ENCODE measurements around the gene DPP10.
"Not testable (repeated sequence)": the region's sequence is repeated elsewhere in the genome, so short reads cannot be mapped to it uniquely, and the experiment has no call there.

Gene DPP10

DNA sequence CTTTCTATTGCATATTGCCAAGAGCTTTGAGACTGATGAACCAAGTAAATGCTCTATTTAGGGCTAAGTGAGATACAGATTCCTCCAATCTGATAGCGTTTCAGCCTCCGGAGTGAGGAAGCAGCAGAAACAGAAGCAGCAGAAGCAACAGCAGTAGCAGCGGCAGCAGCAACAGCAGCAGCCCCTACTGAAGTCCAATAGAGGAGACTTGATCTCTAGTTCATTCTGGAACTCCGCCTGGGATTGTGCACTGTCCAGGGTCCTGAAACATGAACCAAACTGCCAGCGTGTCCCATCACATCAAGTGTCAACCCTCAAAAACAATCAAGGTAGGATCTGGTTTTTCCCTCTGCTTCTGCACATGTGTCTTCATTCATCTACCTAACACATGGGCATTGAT, at the start of gene DPP10:
TSS of gene DPP10 (plus strand) at position 132 of the 400 bp plus-strand sequence.
- no peak for DNase-seq (ENCODE audit: low read depth)

DNA sequence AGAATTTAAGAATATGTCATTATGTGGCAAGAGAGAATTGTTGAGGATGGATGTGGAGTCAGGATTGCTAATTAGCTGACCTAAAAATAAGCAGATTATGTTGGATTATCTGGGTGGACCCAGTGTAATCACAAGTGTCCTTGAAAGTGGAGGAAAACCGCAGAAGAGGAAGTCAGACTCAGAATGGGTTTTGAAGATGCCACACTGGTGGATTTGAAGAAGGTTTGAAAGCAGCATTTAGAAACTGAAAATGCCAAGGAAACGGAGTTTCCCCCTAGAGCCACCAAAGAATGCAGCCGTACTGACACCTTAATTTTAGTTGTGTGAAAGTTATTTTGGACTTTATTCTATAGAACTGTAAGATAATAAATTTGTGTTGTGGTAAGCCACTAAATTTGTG, 41.6 kb upstream of the DPP10 start:
- DNase-seq (ENCODE audit: low read depth), result no peak

DNA sequence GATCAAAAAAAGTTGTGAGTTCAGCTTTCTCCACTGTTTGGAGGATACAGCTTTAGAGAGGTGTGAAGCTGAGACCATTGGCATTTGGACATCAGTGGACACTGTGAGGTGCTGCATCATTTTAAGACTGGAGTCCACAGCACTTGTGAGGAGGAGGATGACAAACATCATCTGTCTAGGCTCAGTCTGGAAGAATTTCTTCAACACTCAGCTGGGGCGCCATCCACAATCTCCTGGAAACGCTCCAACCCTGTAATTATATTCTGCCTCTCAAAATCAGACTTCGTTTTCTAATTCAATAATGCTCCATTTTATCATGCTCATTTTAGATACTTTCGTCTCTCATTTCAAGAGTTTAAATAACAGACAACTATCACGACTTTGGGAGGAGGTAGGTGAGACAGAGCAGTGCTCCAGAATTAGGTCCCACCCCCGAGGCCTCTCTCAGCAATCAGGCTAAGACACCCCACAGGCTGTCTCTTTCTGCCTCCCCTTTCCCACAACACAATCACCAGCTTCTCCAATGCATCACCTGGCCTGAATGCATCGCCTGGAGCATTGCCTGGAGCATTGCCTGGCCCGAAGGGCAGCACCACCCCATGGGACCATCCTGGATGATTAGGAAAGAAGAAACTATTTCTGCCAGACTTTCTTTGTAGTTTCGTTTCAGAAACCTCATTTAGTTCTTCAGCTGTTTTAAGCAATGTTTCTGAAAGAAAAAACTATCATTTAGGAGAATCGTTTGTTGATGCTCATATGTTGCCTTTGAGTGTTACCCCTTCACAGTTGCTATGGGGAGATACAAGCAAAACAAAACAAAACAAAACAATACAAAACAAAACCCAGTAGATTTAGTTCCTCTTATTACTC, 37.0 kb upstream of the DPP10 start:
- DNase-seq (ENCODE audit: low read depth), result no peak

DNA sequence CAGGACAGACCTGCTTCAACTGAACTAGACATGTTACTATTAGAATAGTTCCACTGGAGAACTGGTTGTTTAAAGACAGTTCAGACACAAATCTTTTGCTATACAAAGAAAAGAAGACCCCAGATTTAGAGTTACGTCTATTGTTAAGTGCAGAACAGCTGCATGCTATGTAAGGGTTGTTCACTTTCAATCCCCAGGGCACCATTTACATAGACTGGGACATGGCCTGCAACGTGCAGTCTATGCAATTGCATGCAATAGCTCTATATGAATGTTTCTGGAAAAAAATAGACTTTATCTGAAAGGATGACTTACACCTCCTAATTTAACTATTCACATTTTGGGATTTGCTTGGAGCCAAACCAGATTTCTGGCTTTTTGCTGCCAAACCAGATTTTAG, 36.1 kb upstream of the DPP10 start:
- DNase-seq (ENCODE audit: low read depth), result no peak

DNA sequence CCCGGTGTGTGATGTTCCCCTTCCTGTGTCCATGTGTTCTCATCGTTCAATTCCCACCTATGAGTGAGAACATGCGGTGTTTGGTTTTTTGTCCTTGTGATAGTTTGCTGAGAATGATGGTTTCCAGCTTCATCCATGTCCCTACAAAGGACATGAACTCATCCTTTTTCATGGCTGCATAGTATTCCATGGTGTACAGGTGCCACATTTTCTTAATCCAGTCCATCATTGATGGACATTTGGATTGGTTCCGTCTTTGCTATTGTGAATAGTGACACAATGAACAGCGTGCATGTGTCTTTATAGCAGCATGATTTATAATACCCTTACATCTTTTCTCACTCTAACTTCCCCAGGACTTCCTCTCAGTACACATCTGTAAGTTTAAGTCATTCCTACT, 35.1 kb upstream of the DPP10 start:
- DNase-seq (ENCODE audit: low read depth), result not testable (repeated sequence)

DNA sequence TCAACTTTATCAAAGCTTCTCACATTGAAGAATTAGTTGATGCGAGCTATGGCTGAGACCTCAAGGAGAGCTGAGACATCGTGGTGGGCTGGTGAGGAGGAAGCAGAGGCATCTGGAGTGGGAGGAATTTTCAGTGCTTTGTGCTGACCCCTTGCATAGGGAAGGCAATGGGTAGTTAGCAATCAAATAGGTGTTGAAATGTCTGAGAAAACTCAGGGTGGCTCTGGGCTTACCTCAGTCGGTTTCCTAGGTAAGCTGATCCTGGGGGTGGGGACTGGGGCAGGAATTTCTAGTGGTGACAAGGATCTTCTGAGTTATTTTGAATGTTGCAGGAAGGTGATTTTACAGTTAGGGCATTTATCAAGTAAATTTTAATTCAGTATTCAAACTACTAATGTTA, 20.7 kb upstream of the DPP10 start:
- DNase-seq (ENCODE audit: low read depth), result no peak

DNA sequence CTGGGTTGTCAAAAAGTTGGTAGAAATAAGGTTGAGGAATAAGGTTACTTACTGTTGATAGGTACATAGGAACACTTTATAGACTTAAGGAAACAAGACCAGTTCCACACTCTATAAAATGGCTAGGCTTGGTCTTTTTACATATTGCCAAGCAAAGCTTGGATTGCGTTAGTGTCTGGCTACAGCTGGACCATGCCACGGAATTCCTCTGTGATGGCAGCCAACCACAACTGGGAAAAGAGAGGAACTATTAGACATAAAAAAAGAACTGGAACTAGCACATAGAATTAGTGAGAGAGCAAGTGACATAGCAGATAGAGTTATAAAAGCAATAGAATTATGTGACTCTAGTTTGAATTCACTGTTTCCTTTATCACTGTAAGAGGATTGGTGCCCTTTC, 17.7 kb upstream of the DPP10 start:
- no peak for DNase-seq (ENCODE audit: low read depth)

DNA sequence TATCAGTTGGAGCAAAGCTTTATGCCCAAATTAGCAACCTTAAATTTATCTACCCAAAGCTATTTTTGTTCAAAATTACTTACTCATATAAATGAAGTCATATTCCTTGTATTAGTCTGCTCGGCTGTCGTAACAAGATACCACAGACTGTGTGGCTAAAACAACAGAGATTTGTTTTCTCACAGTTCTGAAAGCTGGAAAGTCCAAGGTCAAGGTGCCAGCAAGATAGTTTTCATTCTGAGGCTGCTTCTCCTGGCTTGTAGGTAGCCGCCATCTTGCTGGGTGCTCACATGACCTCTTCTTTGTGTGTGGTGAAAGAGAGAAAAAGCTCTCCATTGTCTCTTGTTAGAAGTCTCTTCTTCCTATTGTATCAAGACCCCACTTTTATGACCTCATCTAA, 15.7 kb upstream of the DPP10 start:
- no peak for DNase-seq (ENCODE audit: low read depth)

DNA sequence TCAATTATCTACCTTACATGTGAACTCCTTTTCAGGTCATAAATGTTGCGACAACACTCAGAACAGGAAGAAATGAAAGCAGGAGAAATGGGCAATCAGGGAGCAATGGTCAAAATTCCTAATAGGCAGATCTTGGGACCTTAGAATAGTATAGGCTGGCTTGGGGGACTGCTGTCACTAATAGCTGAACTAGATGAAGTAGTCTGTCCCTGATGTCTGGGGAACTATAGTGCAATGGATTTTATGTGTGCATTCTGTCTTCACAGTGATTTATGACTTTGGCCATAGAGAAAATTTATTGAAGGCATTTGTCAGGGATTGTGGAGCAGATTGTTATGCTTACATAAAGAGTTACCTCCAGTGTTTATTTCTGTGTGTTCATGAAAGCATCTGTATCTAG, 6.1 kb upstream of the DPP10 start:
- no peak for DNase-seq (ENCODE audit: low read depth)

DNA sequence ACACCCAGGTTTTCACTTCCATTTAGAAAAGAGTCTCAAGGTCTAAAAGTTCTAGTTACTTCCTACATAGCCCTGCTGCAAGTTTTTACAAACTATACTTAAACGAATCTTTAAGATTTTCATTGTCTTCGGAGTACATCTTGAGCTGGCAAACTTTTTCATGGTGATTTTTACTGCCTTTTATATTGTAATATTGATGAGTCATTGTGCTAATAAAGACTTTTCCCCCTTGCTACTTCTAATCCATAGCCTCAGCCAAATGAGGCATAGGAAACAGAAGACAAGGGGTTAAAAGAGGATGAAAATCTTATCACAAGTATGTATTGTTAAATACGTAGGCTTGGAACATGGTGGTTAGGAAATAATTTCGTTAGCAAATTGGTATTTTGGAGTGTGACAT, 4.1 kb downstream of the DPP10 start:
- no peak for DNase-seq (ENCODE audit: low read depth)

DNA sequence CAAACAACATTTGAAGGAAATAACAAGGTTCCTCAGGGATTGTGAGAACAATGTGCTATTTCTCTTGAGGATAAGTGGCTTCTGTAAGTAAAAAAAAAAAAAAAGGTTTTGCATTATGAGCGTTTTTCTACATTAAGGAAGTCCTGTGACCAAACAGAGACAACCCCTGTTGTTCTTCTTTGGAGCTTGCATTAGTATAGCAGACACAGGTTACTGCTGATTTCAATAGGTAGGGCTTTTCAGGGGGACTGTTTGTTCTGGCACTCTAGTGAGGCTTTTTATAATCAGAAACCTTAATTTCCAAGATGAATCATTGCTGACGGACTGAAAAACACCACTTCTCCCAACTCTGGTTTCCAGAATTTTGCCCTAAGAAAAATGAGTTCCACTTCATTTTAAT, 8.2 kb downstream of the DPP10 start:
- DNase-seq (ENCODE audit: low read depth), result no peak

DNA sequence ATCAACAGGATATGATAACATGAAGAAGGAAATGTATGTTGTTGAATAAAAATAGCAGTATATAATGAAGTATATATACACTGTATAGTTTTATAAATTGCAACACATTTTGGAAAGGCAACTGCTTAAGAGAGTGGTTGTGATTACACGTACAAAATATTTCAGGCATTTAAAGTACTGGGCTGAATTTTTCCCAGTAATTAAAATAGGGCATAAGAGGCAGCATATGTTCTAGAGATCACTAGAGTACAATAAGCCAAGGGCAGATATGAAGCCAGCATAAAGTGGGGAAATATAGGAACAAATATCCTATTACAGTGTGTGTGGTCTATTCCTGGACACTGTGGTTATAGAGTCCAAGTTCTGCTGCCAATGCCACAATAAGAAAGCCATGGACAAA, 14.1 kb downstream of the DPP10 start:
- no peak for DNase-seq (ENCODE audit: low read depth)

DNA sequence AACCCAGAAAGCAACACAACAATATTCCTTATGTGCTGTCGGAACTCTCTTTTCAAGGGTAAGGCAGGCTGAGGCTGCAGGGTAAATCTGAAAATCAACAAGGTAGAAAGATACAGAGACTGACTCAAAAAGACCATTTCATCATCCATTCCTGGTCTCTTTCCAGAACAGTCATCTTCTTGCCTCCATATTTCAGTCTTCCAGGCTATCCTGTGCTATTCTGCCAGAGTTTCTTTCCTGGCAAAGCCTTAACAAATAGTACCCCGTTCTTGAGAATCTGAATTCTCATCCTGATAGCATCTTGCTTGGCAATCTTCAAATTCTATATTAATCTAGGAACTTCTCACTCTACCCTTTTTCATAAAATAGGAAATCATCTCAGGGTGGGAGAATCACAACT, 15.5 kb downstream of the DPP10 start:
- DNase-seq (ENCODE audit: low read depth), result no peak

DNA sequence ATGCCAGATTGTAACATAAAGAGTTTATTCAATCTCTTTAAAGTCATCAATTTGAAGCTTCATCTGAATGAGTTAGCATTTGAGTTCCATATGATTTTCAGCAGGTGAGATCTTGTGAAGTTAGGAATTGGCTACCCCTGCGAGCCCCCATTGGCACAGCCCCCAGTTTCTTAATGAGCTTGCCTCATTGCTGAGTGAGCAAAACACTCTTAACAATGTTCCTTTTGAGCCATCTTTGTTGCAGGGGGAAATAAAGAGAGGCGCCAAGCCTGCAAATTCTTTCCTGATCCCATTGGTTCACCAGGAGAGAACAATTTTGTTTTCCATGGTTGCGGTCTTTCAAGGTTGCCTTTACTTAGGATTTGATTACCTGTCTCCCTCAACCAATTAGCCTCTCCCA, 18.7 kb downstream of the DPP10 start:
- no peak for DNase-seq (ENCODE audit: low read depth)

DNA sequence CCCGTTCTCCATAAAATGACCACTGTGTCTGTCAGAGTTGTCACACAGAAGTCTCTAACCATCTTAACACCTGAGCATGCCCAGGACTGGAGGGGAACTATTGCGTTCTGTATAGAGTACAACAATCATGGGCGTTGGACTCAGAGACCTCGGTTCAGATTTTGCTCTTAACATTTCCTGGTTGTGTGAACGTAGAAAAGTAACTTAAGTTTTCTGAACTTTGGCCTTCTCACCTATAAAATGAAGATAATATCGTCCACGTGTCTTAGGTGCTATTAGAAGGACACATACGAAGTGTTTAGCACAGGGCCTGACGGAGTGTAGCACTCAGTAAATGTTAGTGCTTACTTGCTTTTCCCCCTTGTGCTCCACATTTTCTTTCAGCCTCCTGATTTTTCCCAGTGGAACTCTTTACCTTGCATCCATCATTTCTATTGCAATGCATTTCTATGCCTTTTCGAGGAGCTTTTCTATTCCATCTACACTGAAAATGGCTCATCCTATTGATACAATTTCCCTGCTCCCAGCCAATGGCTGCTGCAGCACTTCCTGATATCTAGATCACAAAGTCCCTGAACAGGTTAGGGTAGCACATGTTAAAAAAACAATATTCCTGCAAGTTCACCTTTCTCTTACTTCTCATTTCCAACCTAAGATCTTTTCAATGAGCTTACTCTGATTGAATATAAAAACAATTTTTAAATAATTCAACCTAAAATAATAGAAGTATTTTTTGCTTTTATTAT, 22.7 kb downstream of the DPP10 start:
- DNase-seq (ENCODE audit: low read depth), result no peak

DNA sequence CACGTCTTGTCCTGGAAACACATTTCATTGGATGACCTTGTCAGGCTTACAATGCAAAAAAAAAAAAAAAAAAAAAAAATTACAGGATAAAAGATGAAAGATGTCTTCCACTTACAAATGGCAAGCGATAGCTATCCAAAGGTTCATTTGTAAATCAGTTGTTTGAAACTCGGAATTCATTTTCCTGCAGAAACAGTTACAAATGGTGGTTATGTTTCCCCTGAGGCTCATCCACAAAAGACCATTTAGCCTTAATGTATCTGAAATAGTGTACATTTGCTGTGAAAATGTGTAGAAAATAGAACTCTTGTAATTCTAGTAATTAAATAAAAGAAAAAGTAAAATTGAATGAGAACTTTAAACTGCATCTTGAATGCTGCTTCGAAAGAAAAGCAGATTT, 25.9 kb downstream of the DPP10 start:
- no peak for DNase-seq (ENCODE audit: low read depth)

DNA sequence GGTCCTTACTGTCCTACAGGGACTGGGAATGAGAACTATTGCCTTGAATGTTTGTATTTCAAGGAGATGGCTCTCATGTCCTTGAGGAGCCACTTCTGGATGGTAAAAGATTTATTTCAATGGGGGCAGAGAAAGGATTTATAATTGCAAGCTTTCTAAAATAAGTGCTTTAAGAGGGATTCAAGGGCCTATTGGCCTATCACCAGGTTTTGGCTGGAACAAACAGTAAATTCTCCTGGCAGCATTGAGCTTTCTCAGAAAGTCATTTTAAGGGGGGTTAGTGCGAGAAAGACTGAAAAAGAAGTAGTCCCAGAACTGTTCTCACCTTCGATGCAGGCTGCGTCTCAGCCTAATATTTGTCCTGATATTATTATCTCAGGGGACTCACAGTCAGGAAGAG, 29.8 kb downstream of the DPP10 start:
- DNase-seq (ENCODE audit: low read depth), result no peak

DNA sequence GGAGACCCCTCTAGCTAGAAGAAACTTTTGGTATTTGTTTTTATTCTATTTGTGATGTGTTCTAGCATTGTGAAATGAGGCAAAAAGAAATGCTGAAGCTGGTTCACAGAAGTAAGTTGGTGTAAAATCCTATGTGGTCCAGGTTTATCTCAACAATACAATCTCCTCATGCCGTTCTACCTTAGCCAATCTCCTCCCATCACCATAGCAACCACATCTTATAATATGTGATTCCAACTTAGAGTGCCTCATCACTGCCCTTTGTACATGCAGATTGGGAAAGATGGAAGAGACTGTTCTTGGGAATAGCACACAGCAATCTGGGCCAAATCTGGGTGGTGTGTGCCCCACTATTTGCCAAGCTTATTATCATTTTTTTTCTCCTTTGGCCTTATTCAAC, 30.3 kb downstream of the DPP10 start:
- DNase-seq (ENCODE audit: low read depth), result no peak

DNA sequence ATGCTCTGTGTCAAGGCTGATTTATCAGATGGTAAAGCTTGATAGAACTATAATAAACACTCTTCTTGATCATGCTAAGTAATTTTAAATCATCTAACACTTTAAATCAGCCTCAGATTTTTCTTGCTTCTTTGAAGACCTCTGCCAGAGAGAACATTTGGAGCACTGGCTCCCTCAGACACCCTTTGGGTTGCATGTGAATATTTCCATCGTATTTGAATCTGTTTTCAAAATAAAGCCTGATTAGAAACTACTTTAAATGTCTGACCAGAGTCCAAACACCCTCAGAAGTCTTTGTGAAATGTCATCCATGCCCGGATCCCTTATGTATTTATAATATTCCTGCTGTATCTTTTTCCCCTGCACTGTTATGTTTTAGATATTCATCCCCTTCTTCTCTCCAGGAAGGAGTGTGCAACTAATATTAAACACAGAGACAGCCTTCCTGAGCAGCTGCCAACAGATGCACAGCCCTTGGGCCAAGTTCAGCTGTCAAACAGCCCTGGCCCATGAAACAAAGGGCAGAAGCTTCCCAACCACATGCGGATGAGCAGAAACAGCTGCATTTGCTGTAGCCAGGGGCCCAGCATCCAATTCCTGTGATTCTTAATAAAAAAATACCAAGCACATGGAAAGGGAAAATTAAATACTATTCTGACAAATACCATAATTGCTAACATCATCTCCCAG, 46.5 kb downstream of the DPP10 start:
- no peak for DNase-seq (ENCODE audit: low read depth)

DNA sequence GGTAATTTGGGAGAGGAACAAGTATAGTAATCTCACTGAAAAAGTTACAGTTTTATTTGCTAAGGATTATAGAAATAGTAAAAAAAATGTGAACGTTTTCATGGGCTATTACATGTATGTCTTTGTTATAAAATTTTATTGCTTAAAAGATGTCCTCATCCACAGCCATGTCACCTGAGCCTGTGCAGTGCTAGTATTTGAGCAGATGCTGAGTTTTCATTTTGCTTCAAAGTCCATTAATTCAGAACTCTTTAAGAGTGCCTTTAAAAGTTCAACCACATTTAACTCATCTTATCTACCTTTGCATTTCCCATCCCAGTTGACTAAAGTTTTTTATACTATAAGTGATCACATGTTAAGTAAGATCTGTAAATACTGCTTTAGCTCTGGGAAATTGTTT, 52.6 kb downstream of the DPP10 start:
- no peak for DNase-seq (ENCODE audit: low read depth)

DNA sequence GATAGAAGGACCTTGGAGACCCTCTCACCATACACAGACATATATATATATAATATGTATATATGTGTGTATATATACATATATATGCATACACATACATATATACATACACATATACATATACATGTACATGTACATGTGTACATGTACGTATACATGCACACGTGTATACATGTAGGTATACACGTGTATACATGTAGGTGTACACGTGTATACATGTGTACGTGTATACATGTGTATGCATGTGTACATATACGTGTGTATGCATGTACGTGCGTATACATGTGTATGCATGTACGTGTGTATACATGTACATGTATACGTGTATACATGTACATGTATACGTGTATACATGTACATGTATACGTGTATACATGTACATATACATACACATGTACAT, 54.5 kb downstream of the DPP10 start:
- no peak for DNase-seq (ENCODE audit: low read depth)

DNA sequence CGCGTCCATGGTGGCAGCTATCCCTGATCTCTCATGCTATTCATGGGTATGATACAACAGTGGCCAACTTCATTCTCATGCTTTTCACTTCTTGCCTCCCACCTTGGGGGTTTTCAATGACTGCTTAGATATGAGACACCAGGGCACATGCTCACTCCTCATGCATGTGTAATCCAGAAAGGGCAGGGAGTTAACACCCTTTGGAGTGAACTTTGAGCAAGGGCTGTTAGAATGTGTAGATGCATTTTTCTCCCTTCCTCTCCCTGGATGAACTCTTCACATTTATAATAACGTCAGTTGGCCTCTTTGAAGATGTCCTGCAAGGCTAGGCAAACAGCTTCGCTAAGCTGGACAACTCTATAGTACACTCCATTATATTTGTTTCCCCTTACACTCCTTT, 56.7 kb downstream of the DPP10 start:
- no peak for DNase-seq (ENCODE audit: low read depth)

DNA sequence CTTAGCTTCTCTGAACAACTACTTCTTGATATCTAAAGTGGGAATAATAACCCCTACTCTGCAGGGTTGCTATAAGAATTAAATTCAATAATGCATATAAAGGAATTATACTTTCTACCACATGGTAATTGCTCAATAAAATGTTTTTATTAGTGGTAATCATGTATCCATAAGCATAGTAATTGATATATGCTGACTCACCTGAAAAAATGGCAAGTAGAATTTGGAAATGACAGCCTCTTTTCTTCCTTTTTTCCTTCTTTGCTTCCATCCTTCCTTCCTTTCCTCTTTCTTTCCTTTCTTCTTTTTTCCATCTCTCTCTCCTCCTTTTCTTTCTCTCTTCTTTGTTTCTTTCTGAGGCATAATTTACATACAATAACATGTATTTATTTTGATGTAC, 65.3 kb downstream of the DPP10 start:
- no peak for DNase-seq (ENCODE audit: low read depth)

Data from stromal cell of bone marrow (primary cell).